Epithelial cell of proximal tubule (primary cell): Measurements from ENCODE around the gene AAK1. TPM values are rescaled to one million over a fixed set of nuclear protein-coding genes. Genes with fewer than 3 reads are reported as not detected.
"Not testable (repeated sequence)": the region's sequence is repeated elsewhere in the genome, so short reads cannot be mapped to it uniquely, and the experiment has no call there.

Source experiments
- DNase-seq: peaks from one replicate; pipeline ENCODE4 v3.0.0-alpha.2; 2011; ENCODE audit warnings: low read depth
- H3K4me3 ChIP-seq: 2 replicates; pipeline ENCODE4 v1.5.1; 2011; ENCODE audit warnings: low read depth, mild to moderate bottlenecking, low read length
- CTCF ChIP-seq: conservative IDR thresholded peaks from 2 replicates; pipeline ENCODE4 v1.5.1; 2012; ENCODE audit warnings: low read depth, mild to moderate bottlenecking, low read length
- total RNA-seq: library from RNA; depleted of rRNA; stranded (reverse); fragments of >200 nt; gene quantifications from 2 replicates; pipeline ENCODE4 v1.2.3, GENCODE V29; 2015

AAK1 gene
- total RNA-seq, 1 donor from 2014 or later: 32.2 TPM

DNA sequence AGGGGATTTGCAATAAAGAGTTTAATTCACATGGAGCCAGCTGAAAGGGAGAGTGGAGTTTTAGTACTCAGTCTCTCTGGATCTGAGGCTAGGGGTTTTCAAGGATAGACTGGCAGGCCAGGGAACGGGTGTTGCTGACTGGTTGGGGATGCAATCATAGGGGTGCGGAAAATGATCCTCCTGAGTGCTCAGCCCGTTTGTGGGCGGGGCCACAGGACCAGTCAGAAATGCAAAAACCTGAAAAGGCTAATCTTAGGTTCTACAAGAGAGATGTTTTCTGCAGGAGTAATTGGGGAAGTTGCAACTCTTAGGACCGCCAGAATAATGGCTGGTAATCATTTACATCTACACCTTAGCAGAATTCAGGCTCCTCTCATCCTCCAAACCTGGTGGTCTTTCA is 208.8 kb downstream of the AAK1 start:
- no peak for TF ChIP-seq CTCF
- H3K4me3 ChIP-seq: no peak overlapping the region
- no peak for DNase-seq

GRCh38 chr2:69429491-69430183 is 213.9 kb downstream of the AAK1 start:
- no peak for DNase-seq
- no peak overlapping the region for H3K4me3 ChIP-seq
- TF ChIP-seq CTCF: no peak

DNA sequence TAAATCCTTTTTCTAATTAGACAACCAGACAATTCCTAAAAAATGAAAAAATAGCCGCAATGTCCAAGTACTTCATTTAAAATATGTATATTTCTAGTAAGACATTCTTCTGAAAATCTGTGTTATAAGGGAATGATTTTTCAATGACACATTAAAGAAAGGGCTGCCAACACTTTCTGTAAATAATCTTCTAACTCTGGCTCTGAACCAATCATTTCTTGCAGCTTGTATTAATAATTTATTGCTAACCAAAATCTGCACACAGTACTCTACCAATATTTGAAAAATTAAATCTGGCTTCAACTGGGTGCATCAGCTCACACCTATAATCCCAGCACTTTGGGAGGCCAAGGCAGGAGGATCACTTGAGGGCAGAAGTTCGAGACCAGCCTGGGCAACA is 214.6 kb downstream of the AAK1 start:
- no peak for TF ChIP-seq CTCF
- no peak overlapping the region for H3K4me3 ChIP-seq
- DNase-seq: no peak

DNA sequence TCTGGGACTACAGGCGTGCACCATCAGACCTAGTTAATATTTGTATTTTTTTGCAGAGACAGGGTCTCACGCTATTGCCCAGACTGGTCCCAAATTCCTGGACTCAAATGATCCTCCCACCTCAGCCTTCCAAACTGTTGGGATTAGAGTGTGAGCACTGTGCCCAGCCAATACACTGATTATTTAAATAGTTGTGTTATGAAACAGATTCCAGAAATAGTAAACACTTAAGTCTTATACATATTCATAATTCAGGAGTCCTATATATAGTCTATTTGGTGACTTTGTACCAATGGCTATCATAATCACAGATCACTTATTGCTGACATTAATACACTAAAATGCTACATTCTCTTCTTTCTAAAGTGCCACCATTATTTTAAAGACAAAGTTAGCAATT is 219.1 kb downstream of the AAK1 start:
- no peak overlapping the region for H3K4me3 ChIP-seq
- no peak for DNase-seq
- TF ChIP-seq CTCF: no peak

GRCh38 chr2:69422198-69422597 is 221.3 kb downstream of the AAK1 start:
- H3K4me3 ChIP-seq: no peak overlapping the region
- no peak for TF ChIP-seq CTCF
- DNase-seq: no peak

DNA sequence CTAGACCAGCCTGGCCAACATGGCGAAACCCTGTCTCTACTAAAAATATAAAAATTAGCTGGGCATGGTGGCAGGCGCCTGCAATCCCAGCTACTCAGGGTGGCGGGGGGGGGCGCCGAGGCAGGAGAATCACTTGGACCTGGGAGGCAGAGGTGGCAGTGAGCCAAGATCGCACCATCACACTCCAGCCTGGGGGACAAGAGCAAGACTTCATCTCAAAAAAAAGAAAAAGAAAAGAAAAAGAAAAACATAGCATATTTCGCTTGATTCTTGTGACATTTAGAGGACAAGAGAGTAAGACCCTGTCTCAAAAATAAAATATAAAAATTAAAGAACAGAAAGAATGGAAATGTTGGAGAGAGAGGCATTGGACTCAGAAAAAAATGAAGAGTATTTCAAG is 224.4 kb downstream of the AAK1 start:
- H3K4me3 ChIP-seq, DNase-seq: not testable (repeated sequence)

DNA sequence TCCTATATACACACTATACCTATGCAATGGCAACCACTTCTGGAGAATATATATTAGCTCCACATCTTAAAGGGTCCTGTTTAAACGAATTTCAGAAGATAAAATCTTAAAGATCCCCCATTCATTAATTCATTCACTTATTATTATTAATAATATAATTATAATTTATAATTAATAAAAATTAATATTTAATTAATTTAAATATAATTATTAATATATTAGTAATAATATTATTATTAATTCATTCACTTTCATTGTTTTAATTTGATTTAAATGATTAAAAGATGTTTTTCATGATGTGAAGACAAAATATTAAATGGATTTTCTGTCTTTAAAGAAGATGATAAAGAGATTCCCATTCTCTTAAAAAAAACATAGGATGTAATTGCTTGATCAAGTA is 227.4 kb downstream of the AAK1 start:
- no peak for TF ChIP-seq CTCF
- no peak for DNase-seq
- H3K4me3 ChIP-seq: no peak overlapping the region

Other genes with a start within 250 kb of the AAK1 start
- gene NFU1, start 206.3 kb downstream of the AAK1 start, total RNA-seq: 32.1 and 54.1 TPM in 2 replicates
- 51.4 and 61.2 TPM in 2 replicates for gene ANXA4, start 98.4 kb upstream of the AAK1 start, total RNA-seq
- 8.7 and 9.8 TPM in 2 replicates for gene GMCL1, start 185.9 kb upstream of the AAK1 start, total RNA-seq